ENCODE data around the gene GRID2. TPM values are rescaled to one million over a fixed set of nuclear protein-coding genes. Genes with fewer than 3 reads are reported as not detected.

The GRID2 gene
- total RNA-seq, 3 donors from 2014 or later: 0.44 TPM; not detected in 2

DNA sequence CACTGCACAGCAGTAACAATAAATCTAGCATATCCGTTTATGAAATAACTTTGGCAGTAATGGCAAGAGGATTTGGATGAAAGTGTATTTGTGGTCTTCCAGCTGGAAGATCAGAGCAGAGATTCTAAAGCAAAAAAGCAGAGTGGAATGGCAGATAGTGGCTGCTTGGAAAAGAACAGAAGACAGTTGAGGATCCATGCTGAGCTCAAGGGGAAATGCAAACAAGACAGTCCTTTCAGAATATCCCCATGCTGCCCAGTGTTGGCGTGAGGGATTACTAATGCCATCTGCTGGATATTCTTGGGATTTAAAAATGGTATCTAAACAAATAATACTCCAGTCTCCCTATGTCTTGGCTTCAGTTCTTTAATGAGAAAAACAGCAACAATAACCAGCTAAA is 895.7 kb downstream of the GRID2 start:
- H3K36me3 ChIP-seq (ENCODE audit: low read depth): no peaks in the 10 kb centered on the region
- H3K4me1 ChIP-seq (ENCODE audit: low read depth): no peaks in the 10 kb centered on the region
- DNase-seq: no peak
- TF ChIP-seq, protein P1, sequence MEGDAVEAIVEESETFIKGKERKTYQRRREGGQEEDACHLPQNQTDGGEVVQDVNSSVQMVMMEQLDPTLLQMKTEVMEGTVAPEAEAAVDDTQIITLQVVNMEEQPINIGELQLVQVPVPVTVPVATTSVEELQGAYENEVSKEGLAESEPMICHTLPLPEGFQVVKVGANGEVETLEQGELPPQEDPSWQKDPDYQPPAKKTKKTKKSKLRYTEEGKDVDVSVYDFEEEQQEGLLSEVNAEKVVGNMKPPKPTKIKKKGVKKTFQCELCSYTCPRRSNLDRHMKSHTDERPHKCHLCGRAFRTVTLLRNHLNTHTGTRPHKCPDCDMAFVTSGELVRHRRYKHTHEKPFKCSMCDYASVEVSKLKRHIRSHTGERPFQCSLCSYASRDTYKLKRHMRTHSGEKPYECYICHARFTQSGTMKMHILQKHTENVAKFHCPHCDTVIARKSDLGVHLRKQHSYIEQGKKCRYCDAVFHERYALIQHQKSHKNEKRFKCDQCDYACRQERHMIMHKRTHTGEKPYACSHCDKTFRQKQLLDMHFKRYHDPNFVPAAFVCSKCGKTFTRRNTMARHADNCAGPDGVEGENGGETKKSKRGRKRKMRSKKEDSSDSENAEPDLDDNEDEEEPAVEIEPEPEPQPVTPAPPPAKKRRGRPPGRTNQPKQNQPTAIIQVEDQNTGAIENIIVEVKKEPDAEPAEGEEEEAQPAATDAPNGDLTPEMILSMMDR (IDR thresholded peaks at IDR 0.05): no peak
- no peaks in the 10 kb centered on the region for H3K9me3 ChIP-seq
- peak; percentile 35 for ATAC-seq
- no peak overlapping the region for H3K4me3 ChIP-seq
- intact Hi-C loops (cut with DNase I, micrococcal nuclease): no loop called here

DNA sequence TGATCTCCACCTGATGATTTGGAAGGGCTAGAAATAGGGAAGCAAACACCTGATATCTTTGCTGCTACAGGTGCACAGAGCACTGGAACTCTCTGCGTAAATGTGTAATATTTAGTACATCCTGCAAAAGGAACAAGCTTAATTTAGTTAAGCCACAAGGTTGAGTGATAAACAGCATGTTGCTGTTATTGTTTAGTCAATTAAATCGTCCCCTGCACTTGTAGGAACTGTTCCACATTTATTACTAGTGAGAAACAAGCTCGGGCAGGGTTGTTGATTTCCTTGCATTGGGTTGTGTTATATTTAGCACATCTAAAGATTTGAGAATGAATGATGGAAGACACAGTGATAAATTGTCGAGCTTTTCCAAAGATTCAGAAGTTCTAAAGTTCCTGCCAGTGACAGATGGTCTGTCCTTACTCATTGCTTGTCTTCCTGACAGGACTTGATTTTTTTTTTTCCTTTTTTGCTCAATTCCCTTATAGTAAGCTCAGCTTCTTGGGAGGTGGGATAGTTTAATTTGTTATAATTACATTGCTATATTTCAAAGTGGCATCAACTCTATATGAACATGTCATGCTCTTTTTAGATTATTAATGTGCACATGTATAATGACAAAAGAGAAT is 897.8 kb downstream of the GRID2 start:
- intact Hi-C loops (cut with DNase I, micrococcal nuclease): no loop called here
- no peaks in the 10 kb centered on the region for H3K9me3 ChIP-seq
- no peak overlapping the region for H3K4me3 ChIP-seq
- no peak for DNase-seq
- no peaks in the 10 kb centered on the region for H3K36me3 ChIP-seq (ENCODE audit: low read depth)
- no peak for ATAC-seq
- TF ChIP-seq, protein P1 (IDR thresholded peaks at IDR 0.05): no peak
- no peaks in the 10 kb centered on the region for H3K4me1 ChIP-seq (ENCODE audit: low read depth)

DNA sequence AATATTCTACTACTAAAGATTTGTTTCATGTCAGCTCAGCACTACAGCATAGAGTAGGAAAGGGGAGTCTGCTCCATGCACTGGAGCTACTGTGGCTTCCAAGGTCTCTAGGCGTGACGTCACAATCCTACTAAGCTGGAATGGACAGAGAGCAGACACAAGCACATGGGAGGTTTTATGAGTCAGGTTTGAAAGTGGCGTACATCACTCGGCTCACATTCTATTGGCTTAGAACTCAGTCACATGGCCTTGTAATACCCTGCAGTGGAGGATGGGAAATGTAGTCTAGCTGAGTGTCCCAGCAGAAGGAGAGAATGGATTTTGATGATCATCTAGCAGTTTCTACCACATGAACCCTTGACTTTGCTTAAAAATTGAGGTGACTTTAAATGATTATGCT is 899.9 kb downstream of the GRID2 start:
- no peak for ATAC-seq
- TF ChIP-seq, protein P1 (IDR thresholded peaks at IDR 0.05): no peak
- Histone ChIP-seq H3K4me1 (ENCODE audit: low read depth) (no peaks in the 10 kb centered on the region), H3K9me3 (no peaks in the 10 kb centered on the region), H3K4me3 (no peak overlapping the region), H3K36me3 (ENCODE audit: low read depth) (no peaks in the 10 kb centered on the region)
- no peak for DNase-seq
- intact Hi-C loops (cut with DNase I, micrococcal nuclease): no loop called here

DNA sequence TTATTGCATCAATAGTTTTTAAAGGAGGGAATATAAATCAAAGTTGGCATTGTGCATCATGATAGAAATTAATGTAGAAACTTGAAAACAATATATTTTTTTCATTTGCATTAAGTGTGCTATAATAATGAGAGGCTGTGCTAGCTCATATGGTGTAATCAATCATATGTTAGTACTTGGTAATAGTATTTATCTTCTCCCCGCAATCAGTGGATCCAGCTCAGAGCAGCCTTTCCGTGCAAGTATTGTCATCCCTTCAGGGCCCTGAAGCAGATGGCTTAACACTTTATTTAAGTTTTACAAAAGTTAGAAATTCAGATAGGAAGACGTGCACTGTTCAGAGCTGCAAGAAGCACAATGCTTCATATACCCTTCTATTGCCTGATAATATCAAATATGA is 908.5 kb downstream of the GRID2 start:
- ATAC-seq: no peak

DNA sequence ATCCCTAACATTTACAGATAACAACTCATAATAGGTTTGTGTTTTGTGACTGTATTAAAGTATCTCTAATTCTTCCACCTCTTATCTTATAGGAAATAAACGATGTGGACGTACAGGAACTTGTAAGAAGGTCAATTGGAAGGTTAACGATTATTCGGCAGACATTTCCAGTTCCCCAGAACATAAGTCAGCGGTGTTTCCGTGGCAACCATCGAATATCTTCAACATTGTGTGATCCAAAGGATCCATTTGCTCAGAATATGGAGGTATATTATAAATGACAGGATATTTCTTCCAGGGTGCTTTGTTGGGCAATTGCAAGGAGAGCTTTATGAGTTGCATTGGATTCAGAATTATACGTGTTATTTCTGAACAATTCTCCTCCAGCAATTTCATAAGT is 912.9 kb downstream of the GRID2 start:
- intact Hi-C loops (cut with DNase I, micrococcal nuclease): no loop called here
- TF ChIP-seq, protein P1 (IDR thresholded peaks at IDR 0.05): no peak
- Histone ChIP-seq H3K4me3 (no peak overlapping the region), H3K36me3 (ENCODE audit: low read depth) (no peaks in the 10 kb centered on the region), H3K9me3 (no peaks in the 10 kb centered on the region), H3K4me1 (ENCODE audit: low read depth) (no peaks in the 10 kb centered on the region)
- ATAC-seq: no peak
- DNase-seq: no peak

More for the DNA sequence above, 908.5 kb downstream of the GRID2 start:
- H3K9me3 ChIP-seq: no peaks in the 10 kb centered on the region
- H3K4me1 ChIP-seq (ENCODE audit: low read depth): no peaks in the 10 kb centered on the region
- no peaks in the 10 kb centered on the region for H3K36me3 ChIP-seq (ENCODE audit: low read depth)
- intact Hi-C loops (cut with DNase I, micrococcal nuclease): no loop called here
- no peak for DNase-seq
- H3K4me3 ChIP-seq: no peak overlapping the region
- TF ChIP-seq, protein P1 (IDR thresholded peaks at IDR 0.05): no peak

DNA sequence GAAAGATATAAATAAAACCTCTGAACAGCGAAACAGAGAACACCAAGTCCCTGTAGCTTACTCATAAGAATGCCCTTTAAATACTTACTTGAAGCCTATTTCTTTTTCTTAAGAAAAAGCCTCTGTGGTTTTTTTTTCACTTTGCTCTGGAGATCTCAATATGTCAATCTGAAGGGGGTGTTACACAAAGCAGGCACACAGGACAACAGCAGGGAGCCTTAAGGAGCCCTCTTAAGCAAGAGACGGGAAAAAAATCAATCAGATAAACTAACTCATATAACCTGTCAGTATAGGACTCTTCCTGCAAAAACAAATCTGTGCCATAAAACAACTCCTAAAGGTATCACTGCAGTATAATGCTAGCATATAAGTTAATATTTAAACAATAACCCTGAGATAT is 913.7 kb downstream of the GRID2 start:
- TF ChIP-seq, protein P1 (IDR thresholded peaks at IDR 0.05): no peak
- Histone ChIP-seq H3K4me1 (ENCODE audit: low read depth) (no peaks in the 10 kb centered on the region), H3K4me3 (no peak overlapping the region), H3K9me3 (no peaks in the 10 kb centered on the region), H3K36me3 (ENCODE audit: low read depth) (no peaks in the 10 kb centered on the region)
- intact Hi-C loops (cut with DNase I, micrococcal nuclease): no loop called here
- ATAC-seq: no peak
- no peak for DNase-seq

All from mucosa of descending colon (tissue), 3 donors.